Right cardiac atrium (tissue), 5 donors: Measurements from ENCODE around the gene RAET1G. TPM values are rescaled to one million over a fixed set of nuclear protein-coding genes. Genes with fewer than 3 reads are reported as not detected.
"Not testable (repeated sequence)": the region's sequence is repeated elsewhere in the genome, so short reads cannot be mapped to it uniquely, and the experiment has no call there.

Source experiments
- ATAC-seq, 2 donors: fragments of 200-7000 bp; cut with Tn5 transposase; one replicate each; pipeline versions ENCODE4 v1.8.0 to v1.9.1; 2020; ENCODE audit warnings: moderate library complexity in 2 of 2, mild to moderate bottlenecking in 1 of 2
- DNase-seq, 3 donors: peaks; one replicate each; pipeline ENCODE4 v3.0.0-alpha.2; 2020
- H3K27ac ChIP-seq: one replicate; pipeline ENCODE4 v1.5.1; 2013; ENCODE audit warnings: mild to moderate bottlenecking, low read length, control low read depth, moderate library complexity
- H3K27me3 ChIP-seq: one replicate; pipeline ENCODE4 v1.6.1; 2013; ENCODE audit not compliant: control insufficient read depth, insufficient read depth
- H3K4me1 ChIP-seq: one replicate; pipeline ENCODE4 v1.6.1; 2013; ENCODE audit warnings: low read length; ENCODE audit not compliant: control insufficient read depth, insufficient read depth
- H3K4me3 ChIP-seq: one replicate; pipeline ENCODE4 v1.5.1; 2013; ENCODE audit warnings: low read length, control low read depth
- H3K9me3 ChIP-seq: one replicate; pipeline ENCODE4 v1.6.1; 2013; ENCODE audit warnings: low read length; ENCODE audit not compliant: control insufficient read depth
- WGBS: extraction: QIAGEN DNeasy Blood & Tissue Kit; methylation state at CpG from one replicate; pipeline ENCODE4 v1.1.7; 2013; 5-methylcytosine and 5-hydroxymethylcytosine counted together
- intact Hi-C, 4 donors: fragments of 100-400 bp; cut with DNase I; formaldehyde crosslinking; loops; one replicate each; pipeline versions ENCODE4 v1.11.0 to v1.14.0; 2022 to 2023
- polyA plus RNA-seq: library from polyadenylated mRNA; stranded (reverse); fragments of 200-250 nt; gene quantifications from one replicate; pipeline ENCODE4 v1.2.3, GENCODE V29; 2013
- total RNA-seq, 4 donors: library from RNA; stranded (reverse); fragmentation: NEBNext Ultra II Directional; extraction: Animal tissue kit (Norgen Biotek cat#: 25700); gene quantifications; one replicate each; pipeline ENCODE4 v1.2.1, GENCODE V29; 2021
- donor health status: healthy with polysubstance abuse.
- donor health status: DM: no; HTN: yes; CAD: no.
- donor health status: DM: no; HTN: no; CAD: no.
- donor health status: DM: no; HTN: yes; CAD: no; lungs with severe emphysema.
- donor health status: DM: yes; HTN: yes; CAD: no.

Gene RAET1G
- total and polyA plus RNA-seq, 5 donors: 0.20 to 0.43 TPM; not detected in 3

DNA sequence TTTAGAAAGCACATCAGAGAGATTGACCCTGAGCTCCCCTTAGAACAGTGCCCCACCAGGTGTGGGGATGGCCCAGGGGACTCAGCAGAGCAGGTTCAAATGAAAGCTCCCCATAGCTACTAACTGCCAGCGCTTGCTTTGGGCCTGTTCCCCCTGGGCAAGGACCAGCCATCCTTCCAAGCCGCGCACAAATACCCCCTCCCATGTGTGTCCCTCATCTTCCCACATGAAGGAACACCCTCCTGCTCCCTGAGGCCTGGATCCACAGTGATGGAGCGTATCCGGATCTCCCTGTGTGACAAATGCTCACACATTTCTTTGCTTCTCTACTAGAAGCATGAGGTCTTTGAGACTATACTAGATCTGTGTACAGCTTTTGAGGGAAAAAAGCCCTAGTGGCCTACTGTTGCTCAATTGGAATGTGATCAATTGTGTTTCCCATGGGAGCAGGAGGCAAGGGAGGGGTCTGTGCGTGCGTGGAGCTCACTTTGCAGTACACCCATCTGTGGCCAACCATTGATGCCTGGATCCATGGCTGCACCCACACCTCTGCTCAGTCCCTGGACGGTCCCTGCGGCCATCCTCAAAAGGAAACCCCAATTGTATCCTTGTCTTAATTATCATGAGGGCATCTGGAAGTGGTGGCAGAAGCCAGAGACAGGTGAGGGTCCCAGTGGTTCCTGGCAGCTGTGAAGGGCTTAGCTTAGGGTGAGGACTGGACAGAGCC is 1.4 kb upstream of the RAET1G start:
- H3K4me3 ChIP-seq: no peak overlapping the region
- ATAC-seq: no peak
- DNase-seq: no peak
- no peaks in the 10 kb centered on the region for H3K9me3 ChIP-seq
- H3K4me1 ChIP-seq: no peaks in the 10 kb centered on the region
- H3K27ac ChIP-seq: no peak overlapping the region
- no peaks in the 10 kb centered on the region for H3K27me3 ChIP-seq
- intact Hi-C loops: loop anchor here in 2 of 4 donors (5.0 to 10.0 kb wide), 3 partner anchors 57 to 200 kb away; no protein-coding TSS in a partner anchor
- WGBS: 76% methylated on average over 9 of the region's 9 CpGs

DNA sequence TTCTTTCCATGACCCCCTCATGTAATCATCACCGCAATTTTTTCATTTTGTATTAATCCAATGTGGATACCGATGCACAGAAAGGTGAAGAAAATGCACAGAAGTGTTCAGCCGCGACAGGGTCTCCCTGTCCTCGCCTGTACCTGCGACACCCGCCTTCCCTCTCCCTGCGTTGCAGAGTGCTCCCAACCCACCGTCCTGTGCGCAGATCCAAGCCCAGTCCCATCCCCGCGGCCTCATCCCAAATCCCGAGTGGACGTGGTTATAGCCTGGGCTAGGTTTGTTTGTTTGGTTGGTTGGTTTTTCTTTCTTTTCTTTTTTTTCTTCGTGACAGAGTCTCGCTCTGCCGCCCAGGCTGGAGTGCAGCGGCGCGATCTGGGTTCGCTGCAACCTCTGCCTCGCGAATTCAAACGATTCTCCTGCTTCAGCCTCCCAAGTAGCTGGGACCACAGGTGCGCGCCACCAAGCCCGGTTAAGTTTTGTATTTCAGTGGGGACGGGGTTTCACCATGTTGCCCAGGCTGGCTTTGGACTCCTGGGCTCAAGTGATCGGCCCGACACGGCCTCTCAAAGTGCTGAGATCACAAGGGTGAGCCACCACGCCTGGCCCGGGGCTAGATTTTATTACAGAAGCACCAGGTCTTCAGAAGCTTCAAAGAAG is 536 bp upstream of the RAET1G start:
- H3K4me3 ChIP-seq: peak overlapping the region; percentile 7
- H3K27me3 ChIP-seq: no peaks in the 10 kb centered on the region
- intact Hi-C loops: loop anchor here in 2 of 4 donors (5.0 to 10.0 kb wide), 3 partner anchors 56 to 199 kb away; no protein-coding TSS in a partner anchor
- no peaks in the 10 kb centered on the region for H3K4me1 ChIP-seq
- no peak for ATAC-seq
- H3K9me3 ChIP-seq: no peaks in the 10 kb centered on the region
- 23% methylated on average over 33 of the region's 33 CpGs for WGBS
- no peak for DNase-seq
- H3K27ac ChIP-seq: no peak overlapping the region

DNA sequence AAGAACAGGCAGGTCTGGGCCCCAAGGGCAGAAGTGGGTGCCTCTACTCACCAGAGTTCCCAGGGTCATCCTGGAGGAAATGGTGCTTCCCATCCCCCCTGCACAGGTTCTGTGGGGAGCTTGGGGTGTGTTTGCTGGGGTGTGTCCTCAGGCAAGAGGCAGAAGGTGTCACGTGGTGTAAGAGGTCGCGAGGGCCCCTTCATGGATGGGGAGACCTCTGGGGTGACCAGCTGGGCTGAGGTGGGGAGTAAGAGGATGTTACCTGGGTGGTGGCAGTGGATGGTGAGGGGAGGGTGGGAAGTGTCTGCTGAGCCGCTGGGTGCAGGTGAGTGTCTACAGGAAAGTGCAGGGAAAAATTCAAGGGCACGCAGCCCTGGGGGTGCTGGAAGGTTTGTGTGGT is 830 bp downstream of the RAET1G start:
- WGBS: 39% methylated on average over 5 of the region's 5 CpGs
- not testable (repeated sequence) for H3K27me3 ChIP-seq, H3K9me3 ChIP-seq, ATAC-seq, DNase-seq, H3K4me3 ChIP-seq, H3K4me1 ChIP-seq, H3K27ac ChIP-seq
- intact Hi-C loops: loop anchor here in 2 of 4 donors (5.0 to 10.0 kb wide), 3 partner anchors 55 to 197 kb away; no protein-coding TSS in a partner anchor

DNA sequence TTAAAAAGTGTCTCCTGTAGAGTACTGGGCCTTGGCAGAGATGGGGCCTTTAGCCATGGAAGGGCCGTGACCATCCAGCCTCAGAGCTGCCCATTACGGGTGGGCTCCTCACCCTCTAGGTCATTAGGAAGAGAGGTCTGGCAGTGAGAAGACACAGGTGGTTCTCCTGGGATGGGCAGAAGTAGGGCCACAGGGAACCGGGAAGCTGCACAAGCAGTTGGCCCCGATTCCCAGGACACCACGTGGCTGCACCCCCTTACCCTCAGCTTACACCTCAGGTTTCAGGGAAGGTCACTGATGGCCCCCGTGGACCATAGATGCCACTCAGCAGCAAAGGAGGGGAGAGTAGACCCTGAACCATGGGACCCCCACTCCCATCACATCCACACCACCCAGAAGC is 1.6 kb downstream of the RAET1G start:
- peak in 1 of 3 donors; percentile 16 for DNase-seq
- WGBS: 91% methylated on average over 6 of the region's 6 CpGs
- Histone ChIP-seq H3K9me3 (no peaks in the 10 kb centered on the region), H3K27ac (no peak overlapping the region), H3K4me3 (no peak overlapping the region), H3K27me3 (no peaks in the 10 kb centered on the region), H3K4me1 (no peaks in the 10 kb centered on the region)
- intact Hi-C loops: loop anchor here in 2 of 4 donors (5.0 to 10.0 kb wide), 3 partner anchors 54 to 197 kb away; no protein-coding TSS in a partner anchor
- no peak for ATAC-seq

DNA sequence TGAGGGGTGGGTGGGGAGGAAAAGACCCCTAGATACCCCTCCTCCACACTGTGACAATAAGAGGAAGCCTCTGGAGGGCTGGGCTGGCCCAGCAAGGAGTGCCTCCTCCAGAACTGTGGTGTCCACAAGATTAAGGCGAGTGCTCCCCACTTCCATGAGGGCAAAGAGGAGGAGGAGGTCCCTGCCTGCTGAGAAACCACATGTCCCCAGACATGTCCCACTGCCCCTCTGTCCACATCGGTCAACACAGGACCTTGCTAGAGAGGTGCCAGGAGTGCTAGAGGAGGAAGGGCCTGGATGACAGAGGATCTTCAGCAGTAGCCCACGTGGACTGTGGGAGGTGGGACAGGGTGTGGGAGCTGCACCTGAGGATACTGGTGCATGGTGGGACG is 3.1 kb downstream of the RAET1G start:
- Histone ChIP-seq H3K27ac (no peak overlapping the region), H3K4me1 (no peaks in the 10 kb centered on the region), H3K9me3 (no peaks in the 10 kb centered on the region), H3K4me3 (no peak overlapping the region), H3K27me3 (no peaks in the 10 kb centered on the region)
- no peak for ATAC-seq
- no peak for DNase-seq
- WGBS: 90% methylated on average over 4 of the region's 4 CpGs
- intact Hi-C loops: loop anchor here in 2 of 4 donors (5.0 to 10.0 kb wide), 3 partner anchors 53 to 195 kb away; no protein-coding TSS in a partner anchor

DNA sequence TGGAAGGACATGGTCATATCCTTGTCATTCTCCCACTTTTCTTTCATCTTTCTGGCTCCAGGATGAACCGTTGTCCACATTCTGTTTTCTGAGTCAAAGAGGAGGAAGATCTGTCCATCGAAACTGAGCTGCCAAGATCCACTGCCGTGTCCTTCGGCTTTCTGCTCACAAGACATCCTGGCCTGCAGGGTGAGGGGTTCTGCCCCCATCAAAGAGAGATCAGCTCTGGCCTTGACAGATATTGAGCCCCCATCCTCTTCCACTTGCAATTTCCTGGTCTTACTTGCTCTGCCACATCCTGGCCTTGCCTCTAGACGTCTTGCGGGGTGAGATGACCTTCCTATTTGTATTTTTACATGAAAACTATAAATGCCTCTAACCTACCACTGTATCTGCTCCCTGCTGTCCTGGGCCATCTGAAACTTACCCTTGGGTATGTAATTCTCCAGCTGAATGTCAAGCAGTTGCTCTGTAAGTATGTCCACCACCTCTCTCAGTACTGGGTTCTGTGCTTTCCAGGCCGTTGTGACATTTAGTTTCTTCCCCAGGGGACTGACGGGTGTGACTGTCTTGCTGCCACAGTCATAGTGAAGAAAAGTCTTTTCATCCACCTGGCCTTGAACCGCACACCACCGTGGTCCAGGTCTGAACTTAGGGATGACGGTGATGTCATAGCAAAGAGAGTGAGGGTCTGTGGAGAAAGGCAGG is 3.6 kb downstream of the RAET1G start:
- not testable (repeated sequence) for ATAC-seq

DNA sequence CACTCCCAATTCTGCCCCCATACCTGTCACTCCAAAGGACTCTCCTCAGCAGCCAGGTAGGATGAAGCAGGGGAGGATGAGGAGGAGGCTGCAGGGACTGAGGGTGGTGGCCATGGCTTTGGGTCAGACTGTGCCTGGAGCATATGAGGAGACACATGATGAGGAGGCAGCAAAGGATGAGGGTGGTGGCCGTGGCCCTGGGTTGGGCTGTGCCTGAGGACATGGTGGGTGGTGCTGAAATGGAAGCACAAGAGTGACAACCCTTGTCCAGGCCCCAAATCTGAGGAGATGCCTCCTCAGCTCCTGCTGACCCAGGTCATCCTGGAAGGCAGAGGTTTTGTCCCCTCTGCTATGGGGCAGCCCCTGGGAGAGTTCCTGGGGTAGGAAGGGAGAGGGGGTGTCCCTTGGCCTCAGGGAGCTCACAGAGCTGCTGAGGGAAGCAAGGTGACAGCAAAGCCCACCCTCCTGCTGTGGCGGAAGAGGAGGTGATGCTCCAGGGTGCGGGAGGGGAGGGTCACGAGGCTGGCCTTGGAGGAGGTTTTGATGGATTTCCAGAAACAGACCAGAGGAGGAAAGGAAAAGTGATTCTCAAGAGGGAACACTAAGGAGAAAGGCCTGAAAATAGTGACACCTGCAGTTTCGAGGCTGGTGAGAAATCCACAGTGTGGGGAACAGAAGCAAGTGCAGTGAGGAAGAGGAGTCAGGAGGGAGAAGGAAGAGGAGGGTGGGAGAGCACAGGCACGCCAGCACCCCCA is 4.6 kb downstream of the RAET1G start:
- ATAC-seq (no peak), DNase-seq (no peak)
- 82% methylated on average over 6 of the region's 6 CpGs for WGBS
- Histone ChIP-seq H3K27ac (no peak overlapping the region), H3K9me3 (no peaks in the 10 kb centered on the region), H3K27me3 (no peaks in the 10 kb centered on the region), H3K4me1 (no peaks in the 10 kb centered on the region), H3K4me3 (no peak overlapping the region)
- intact Hi-C loops: no loop called here

More for the DNA sequence above, 3.6 kb downstream of the RAET1G start:
- DNase-seq, H3K4me3 ChIP-seq, H3K27me3 ChIP-seq, H3K4me1 ChIP-seq, H3K27ac ChIP-seq, H3K9me3 ChIP-seq, intact Hi-C loops: not testable (repeated sequence)
- WGBS: 87% methylated on average over 11 of the region's 11 CpGs

DNA sequence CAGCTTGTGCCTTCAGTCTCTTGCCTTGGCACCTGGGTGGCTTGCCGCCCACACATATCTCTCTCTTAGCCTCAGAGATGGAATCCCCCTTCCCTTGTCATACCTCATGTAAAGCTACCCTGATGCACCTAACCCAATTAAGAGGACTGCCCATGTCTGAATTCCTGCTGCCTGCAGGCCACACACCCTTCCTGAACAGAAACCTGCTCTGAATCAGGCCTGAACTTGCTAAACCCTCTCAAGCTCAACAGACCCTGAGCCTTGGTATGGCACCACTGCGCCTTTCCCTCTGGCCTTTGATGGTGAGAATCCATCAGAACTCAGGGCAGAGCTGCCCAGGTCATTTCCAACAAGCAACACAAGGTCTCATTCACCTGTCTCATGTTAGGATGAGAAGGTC is 5.2 kb downstream of the RAET1G start:
- H3K9me3 ChIP-seq: no peaks in the 10 kb centered on the region
- H3K4me1 ChIP-seq: no peaks in the 10 kb centered on the region
- no peak for ATAC-seq
- intact Hi-C loops: no loop called here
- 94% methylated on average over 2 of the region's 2 CpGs for WGBS
- no peak for DNase-seq
- H3K27ac ChIP-seq: no peak overlapping the region
- no peaks in the 10 kb centered on the region for H3K27me3 ChIP-seq
- H3K4me3 ChIP-seq: no peak overlapping the region

DNA sequence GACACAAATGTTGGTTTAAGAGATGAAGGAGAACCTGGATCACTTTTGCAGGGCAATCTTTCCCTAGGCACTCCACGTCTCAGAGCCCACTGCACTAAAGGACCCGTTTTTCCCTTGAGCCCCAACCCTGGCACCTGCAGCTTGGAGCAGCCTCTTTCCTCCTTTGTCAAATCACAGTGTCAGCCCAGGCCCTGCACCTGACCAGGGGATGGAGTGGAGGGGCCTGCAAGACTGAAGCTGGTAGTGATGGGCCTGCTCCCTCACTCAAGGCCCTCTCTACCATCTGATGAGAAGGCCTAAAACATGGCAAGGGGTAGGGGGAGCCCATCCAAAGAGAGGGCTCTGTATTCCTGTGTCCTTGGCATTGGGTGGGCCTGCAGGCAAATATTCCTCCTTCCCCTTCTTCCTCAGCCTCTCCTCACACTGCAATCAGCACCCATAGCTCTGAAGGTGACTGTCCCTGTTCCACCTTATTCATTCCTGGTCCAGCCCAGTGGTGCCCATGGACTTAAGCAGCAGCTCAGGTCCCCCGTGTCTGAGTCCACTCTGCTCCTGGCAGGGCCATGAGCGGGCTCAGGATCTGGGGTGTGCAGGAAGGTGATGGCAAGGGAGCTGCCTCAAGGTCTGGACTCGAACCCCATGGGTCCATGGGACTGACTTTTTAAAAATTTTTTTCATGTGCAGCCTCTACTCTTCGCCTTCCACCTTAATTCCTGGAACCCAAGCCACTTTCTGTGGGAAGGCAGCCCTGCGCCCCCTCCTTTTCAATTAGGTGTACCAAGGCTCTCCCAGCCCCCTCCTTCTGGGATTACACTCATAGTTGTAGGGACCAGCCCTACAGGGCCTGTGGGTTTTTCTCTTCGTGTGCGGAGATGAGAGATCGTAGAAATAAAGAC is 6.7 kb downstream of the RAET1G start:
- DNase-seq (no peak), ATAC-seq (no peak)
- Histone ChIP-seq H3K9me3 (no peaks in the 10 kb centered on the region), H3K4me3 (no peak overlapping the region), H3K27ac (no peak overlapping the region), H3K4me1 (no peaks in the 10 kb centered on the region), H3K27me3 (no peaks in the 10 kb centered on the region)
- WGBS: 91% methylated on average over 10 of the region's 10 CpGs
- intact Hi-C loops: no loop called here
